Caco-2 (cell line): ENCODE data around the gene SYPL1. TPM values are rescaled to one million over a fixed set of nuclear protein-coding genes. Genes with fewer than 3 reads are reported as not detected.

Experiments used
- BruUV-seq: library from RNA; stranded (reverse); fragments of 400-500 nt; replicated peaks from 2 replicates; lab custom pipeline; 2021; lab: Mats Ljungman, UMichigan
- CTCF ChIA-PET: fragments of 300-600 bp; sonication (Branson Sonifier 250); formaldehyde crosslinking; loops from one replicate; lab custom pipeline; 2022; ENCODE audit warnings: antibody characterized with exemption; lab: Charles Lee
- POLR2A ChIA-PET: fragments of 300-600 bp; sonication (Branson Sonifier 250); formaldehyde crosslinking; loops from one replicate; lab custom pipeline; 2022; ENCODE audit warnings: antibody characterized with exemption; lab: Charles Lee
- DNase-seq, 2 experiments: peaks; one replicate each; pipeline versions ENCODE4 v3.0.0 to v3.0.0-alpha.2; 2020 to 2022
- H3K27me3 ChIP-seq: replicated peaks from 2 replicates; pipeline ENCODE4 v1.6.0; 2011; ENCODE audit warnings: low read length; ENCODE audit not compliant: control insufficient read depth, insufficient read depth
- H3K36me3 ChIP-seq: 2 replicates; pipeline ENCODE4 v1.5.1; 2011; ENCODE audit warnings: low read length; ENCODE audit not compliant: control insufficient read depth, insufficient read depth
- H3K4me1 ChIP-seq: fragments of 250-450 bp; sonication (Bioruptor Pico); 2 replicates; pipeline ENCODE4 v1.5.1; 2020; ENCODE audit warnings: mild to moderate bottlenecking
- H3K4me3 ChIP-seq: 2 replicates; pipeline ENCODE4 v1.5.1; 2011; ENCODE audit warnings: low read depth, mild to moderate bottlenecking, control low read depth, low read length
- H3K9me3 ChIP-seq: fragments of 250-450 bp; sonication (Bioruptor Pico); 2 replicates; pipeline ENCODE4 v1.5.1; 2020; ENCODE audit warnings: mild to moderate bottlenecking, moderate library complexity
- H3K27ac Mint-ChIP-seq: one replicate; pipeline ENCODE4 v1.8.0; 2022; ENCODE audit warnings: mixed read lengths; ENCODE audit not compliant: unreplicated experiment
- H3K27me3 Mint-ChIP-seq: one replicate; pipeline ENCODE4 v1.8.0; 2022; ENCODE audit warnings: mixed read lengths; ENCODE audit not compliant: insufficient read depth, unreplicated experiment
- H3K36me3 Mint-ChIP-seq: one replicate; pipeline ENCODE4 v1.8.0; 2022; ENCODE audit warnings: mild to moderate bottlenecking, mixed read lengths; ENCODE audit not compliant: insufficient read depth, unreplicated experiment
- H3K4me1 Mint-ChIP-seq: one replicate; pipeline ENCODE4 v1.8.0; 2022; ENCODE audit warnings: low read depth, mixed read lengths; ENCODE audit not compliant: unreplicated experiment
- H3K4me3 Mint-ChIP-seq: one replicate; pipeline ENCODE4 v1.8.0; 2022; ENCODE audit warnings: mild to moderate bottlenecking, moderate library complexity, mixed read lengths; ENCODE audit not compliant: unreplicated experiment
- H3K9me3 Mint-ChIP-seq: one replicate; pipeline ENCODE4 v1.8.0; 2022; ENCODE audit warnings: mixed read lengths; ENCODE audit not compliant: unreplicated experiment
- intact Hi-C: fragments of 100-400 bp; cut with micrococcal nuclease; formaldehyde crosslinking; loops from one replicate; pipeline ENCODE4 v1.10.0; 2022; ENCODE audit not compliant: unreplicated experiment
- total RNA-seq: library from RNA; stranded (reverse); gene quantifications from 2 replicates; pipeline ENCODE4 v1.2.3, GENCODE V29; 2022
- TF ChIP-seq, protein P1 (sequence below), 2 experiments: fragments of 200-600 bp in 1 of 2; IDR thresholded peaks; 1 replicate in 1 of 2; 2 replicates in 1 of 2; pipeline versions ENCODE4 v1.5.1 to v1.8.0; 2011 to 2022; ENCODE audit warnings: antibody characterized with exemption in 1 of 2, control low read depth in 1 of 2, inconsistent platforms in 1 of 2, low read depth in 1 of 2, low read length in 1 of 2, mild to moderate bottlenecking in 1 of 2, moderate library complexity in 1 of 2; ENCODE audit not compliant: insufficient read depth in 1 of 2, severe bottlenecking in 1 of 2, unreplicated experiment in 1 of 2

SYPL1 gene
- total RNA-seq, 1 experiment from 2014 or later = 81.0 TPM

DNA sequence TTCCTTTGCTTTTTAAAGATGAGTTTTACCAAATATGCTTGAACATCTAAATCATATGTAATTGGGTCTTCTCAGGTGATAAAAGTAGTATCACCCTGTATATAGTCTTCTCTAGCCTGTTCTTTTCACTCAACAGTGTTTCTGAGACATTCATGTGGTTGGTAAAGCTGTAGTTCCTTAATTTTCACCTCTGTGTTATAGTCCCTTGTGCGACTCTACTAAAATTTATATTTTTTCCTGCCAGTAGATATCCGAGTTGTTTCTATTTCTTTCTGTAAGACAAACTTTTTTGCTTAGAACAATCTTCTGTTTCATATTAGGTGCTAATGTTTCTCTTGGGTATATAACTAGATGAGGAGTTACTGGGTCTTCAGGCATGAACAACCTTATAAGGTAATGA is 35.6 kb downstream of the SYPL1 start:
- H3K27me3 Mint-ChIP-seq = no peaks in the 10 kb centered on the region
- intact Hi-C loops = no loop called here
- POLR2A ChIA-PET = no interaction called here
- no peaks in the 10 kb centered on the region for H3K27me3 ChIP-seq
- H3K9me3 ChIP-seq = no peaks in the 10 kb centered on the region
- CTCF ChIA-PET = no interaction called here
- H3K4me1 Mint-ChIP-seq = peaks cover 28% of the 10 kb centered on the region
- H3K4me1 ChIP-seq = peaks cover 28% of the 10 kb centered on the region
- H3K4me3 ChIP-seq = no peak overlapping the region
- BruUV-seq = no TSS peak
- no peaks in the 10 kb centered on the region for H3K9me3 Mint-ChIP-seq
- H3K4me3 Mint-ChIP-seq = no peak overlapping the region
- no peaks in the 10 kb centered on the region for H3K36me3 ChIP-seq
- no peak overlapping the region for H3K27ac Mint-ChIP-seq
- TF ChIP-seq, protein P1, sequence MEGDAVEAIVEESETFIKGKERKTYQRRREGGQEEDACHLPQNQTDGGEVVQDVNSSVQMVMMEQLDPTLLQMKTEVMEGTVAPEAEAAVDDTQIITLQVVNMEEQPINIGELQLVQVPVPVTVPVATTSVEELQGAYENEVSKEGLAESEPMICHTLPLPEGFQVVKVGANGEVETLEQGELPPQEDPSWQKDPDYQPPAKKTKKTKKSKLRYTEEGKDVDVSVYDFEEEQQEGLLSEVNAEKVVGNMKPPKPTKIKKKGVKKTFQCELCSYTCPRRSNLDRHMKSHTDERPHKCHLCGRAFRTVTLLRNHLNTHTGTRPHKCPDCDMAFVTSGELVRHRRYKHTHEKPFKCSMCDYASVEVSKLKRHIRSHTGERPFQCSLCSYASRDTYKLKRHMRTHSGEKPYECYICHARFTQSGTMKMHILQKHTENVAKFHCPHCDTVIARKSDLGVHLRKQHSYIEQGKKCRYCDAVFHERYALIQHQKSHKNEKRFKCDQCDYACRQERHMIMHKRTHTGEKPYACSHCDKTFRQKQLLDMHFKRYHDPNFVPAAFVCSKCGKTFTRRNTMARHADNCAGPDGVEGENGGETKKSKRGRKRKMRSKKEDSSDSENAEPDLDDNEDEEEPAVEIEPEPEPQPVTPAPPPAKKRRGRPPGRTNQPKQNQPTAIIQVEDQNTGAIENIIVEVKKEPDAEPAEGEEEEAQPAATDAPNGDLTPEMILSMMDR (IDR thresholded peaks at IDR 0.05; ENCODE audit: insufficient read depth in 1 of 2, low read depth in 1 of 2, low read length in 1 of 2, severe bottlenecking in 1 of 2, unreplicated experiment in 1 of 2) = no peak
- no peak for DNase-seq
- peaks cover 18% of the 10 kb centered on the region for H3K36me3 Mint-ChIP-seq

DNA sequence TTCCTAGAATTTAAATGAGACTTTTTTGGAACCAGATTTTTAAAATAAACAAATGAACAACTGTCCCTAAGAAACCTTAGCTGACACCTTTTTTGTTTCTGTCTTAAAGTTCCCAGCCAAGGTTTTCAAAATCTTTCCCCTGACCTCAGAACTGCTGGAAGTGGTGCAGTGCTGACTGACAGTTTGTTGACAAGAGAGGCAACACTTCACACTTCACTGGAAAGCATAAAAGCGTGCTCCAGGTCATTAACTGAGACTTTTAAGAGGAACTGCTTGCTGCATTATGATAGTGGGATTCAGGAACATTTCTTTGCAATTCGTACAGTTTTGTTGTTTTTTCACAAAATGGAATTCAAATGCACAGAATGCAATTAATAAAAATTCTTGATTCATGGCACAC is 36.2 kb downstream of the SYPL1 start:
- H3K9me3 Mint-ChIP-seq = no peaks in the 10 kb centered on the region
- no peaks in the 10 kb centered on the region for H3K27me3 Mint-ChIP-seq
- no peak overlapping the region for H3K4me3 Mint-ChIP-seq
- DNase-seq = no peak
- H3K27me3 ChIP-seq = no peaks in the 10 kb centered on the region
- ChIA-PET POLR2A (no interaction called here), CTCF (no interaction called here)
- peaks cover 28% of the 10 kb centered on the region for H3K4me1 Mint-ChIP-seq
- intact Hi-C loops = no loop called here
- no peaks in the 10 kb centered on the region for H3K36me3 ChIP-seq
- TF ChIP-seq, protein P1 (IDR thresholded peaks at IDR 0.05; ENCODE audit: insufficient read depth in 1 of 2, low read depth in 1 of 2, low read length in 1 of 2, severe bottlenecking in 1 of 2, unreplicated experiment in 1 of 2) = no peak
- H3K9me3 ChIP-seq = no peaks in the 10 kb centered on the region
- no peak overlapping the region for H3K4me3 ChIP-seq
- H3K27ac Mint-ChIP-seq = no peak overlapping the region
- H3K36me3 Mint-ChIP-seq = peaks cover 18% of the 10 kb centered on the region
- no TSS peak for BruUV-seq
- peaks cover 34% of the 10 kb centered on the region for H3K4me1 ChIP-seq

DNA sequence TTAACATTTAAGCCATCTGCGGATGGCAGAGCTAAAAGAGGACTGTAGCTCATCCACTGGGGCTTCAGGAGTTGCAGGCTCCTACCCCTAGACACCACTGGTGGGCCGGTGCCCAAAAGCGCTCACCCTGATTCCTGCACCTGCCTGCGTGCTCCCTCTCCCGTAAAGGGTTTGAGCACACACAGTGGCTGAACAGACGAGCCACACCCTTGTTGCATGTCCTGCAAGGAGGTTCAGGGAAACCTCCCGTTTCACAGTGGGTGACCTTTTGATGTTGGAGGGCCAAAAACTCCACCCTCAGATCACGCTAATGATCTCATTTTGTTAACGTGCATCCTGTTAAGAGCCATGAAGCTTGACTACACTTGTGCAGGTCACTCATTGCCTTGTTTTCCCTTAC is 37.9 kb downstream of the SYPL1 start:
- ChIA-PET POLR2A (no interaction called here), CTCF (interaction anchor here (0.8 kb wide), 1 partner anchor 80 kb away, joined by 3 read pairs; no protein-coding TSS in a partner anchor)
- no TSS peak for BruUV-seq
- H3K9me3 Mint-ChIP-seq = no peaks in the 10 kb centered on the region
- Histone ChIP-seq H3K9me3 (no peaks in the 10 kb centered on the region), H3K36me3 (no peaks in the 10 kb centered on the region), H3K4me3 (no peak overlapping the region), H3K27me3 (no peaks in the 10 kb centered on the region), H3K4me1 (peaks cover 38% of the 10 kb centered on the region)
- TF ChIP-seq, protein P1 (IDR thresholded peaks at IDR 0.05; ENCODE audit: insufficient read depth in 1 of 2, low read depth in 1 of 2, low read length in 1 of 2, severe bottlenecking in 1 of 2, unreplicated experiment in 1 of 2) = no peak
- no peak overlapping the region for H3K4me3 Mint-ChIP-seq
- intact Hi-C loops = loop anchor here (5.0 kb wide), 1 partner anchor 78 kb away; no protein-coding TSS in a partner anchor
- H3K27me3 Mint-ChIP-seq = no peaks in the 10 kb centered on the region
- H3K4me1 Mint-ChIP-seq = peaks cover 28% of the 10 kb centered on the region
- H3K27ac Mint-ChIP-seq = no peak overlapping the region
- DNase-seq = no peak
- H3K36me3 Mint-ChIP-seq = peaks cover 7% of the 10 kb centered on the region
